HEK293 (cell line): ENCODE measurements around the gene CD163L1.

Source experiments
- GLI2 ChIP-seq: fragments of 450-650 bp; formaldehyde crosslinking; IDR thresholded peaks from 2 replicates; pipeline ENCODE4; 2017; ENCODE audit warnings: missing biosample characterization, missing genetic modification characterization, low read depth, borderline replicate concordance
- YY1 ChIP-seq: fragments of 450-650 bp; formaldehyde crosslinking; IDR thresholded peaks from 2 replicates; pipeline ENCODE4 v1.5.1; 2018; ENCODE audit warnings: missing biosample characterization, missing genetic modification characterization
- ZNF2 ChIP-seq: fragments of 450-650 bp; formaldehyde crosslinking; IDR thresholded peaks from 2 replicates; pipeline ENCODE4 v1.5.1; 2016; ENCODE audit warnings: missing biosample characterization, missing genetic modification characterization
- TF ChIP-seq, protein P1 (sequence below): fragments of 450-650 bp; formaldehyde crosslinking; IDR thresholded peaks from 2 replicates; pipeline ENCODE4 v1.5.1; 2016; ENCODE audit warnings: missing biosample characterization, missing genetic modification characterization
- TF ChIP-seq, protein P2 (sequence below): fragments of 450-650 bp; formaldehyde crosslinking; optimal IDR thresholded peaks from 2 replicates; pipeline ENCODE3; 2016; ENCODE audit warnings: missing biosample characterization, mild to moderate bottlenecking, missing genetic modification characterization
- TF ChIP-seq, protein P3 (sequence below): fragments of 450-650 bp; formaldehyde crosslinking; IDR thresholded peaks from 2 replicates; pipeline ENCODE4 v1.5.1; 2016; ENCODE audit warnings: missing biosample characterization, missing genetic modification characterization

DNA sequence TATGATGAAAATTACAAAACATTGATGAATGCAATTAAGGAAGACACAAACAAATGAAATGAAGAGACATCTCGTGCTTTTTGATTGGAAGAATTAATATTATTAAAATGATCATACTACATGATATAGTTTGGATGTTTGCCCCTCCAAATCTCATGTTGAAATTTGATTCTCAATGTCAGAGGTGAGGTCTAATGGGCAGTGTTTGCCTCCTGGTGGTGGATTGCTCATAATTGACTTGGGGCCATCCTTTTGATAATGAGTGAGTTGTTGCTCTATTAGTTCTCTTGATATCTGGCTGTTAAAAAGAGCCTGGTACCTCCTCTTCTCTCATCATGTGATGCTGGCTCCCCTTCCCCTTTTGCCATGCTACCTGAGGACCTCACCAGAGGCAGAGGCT lies 56.7 kb downstream of the CD163L1 start:
- TF ChIP-seq YY1 (no peak), GLI2 (tag by site-specific recombination) (no peak), ZNF2 (tag by site-specific recombination) (no peak)
- TF ChIP-seq, protein P1, sequence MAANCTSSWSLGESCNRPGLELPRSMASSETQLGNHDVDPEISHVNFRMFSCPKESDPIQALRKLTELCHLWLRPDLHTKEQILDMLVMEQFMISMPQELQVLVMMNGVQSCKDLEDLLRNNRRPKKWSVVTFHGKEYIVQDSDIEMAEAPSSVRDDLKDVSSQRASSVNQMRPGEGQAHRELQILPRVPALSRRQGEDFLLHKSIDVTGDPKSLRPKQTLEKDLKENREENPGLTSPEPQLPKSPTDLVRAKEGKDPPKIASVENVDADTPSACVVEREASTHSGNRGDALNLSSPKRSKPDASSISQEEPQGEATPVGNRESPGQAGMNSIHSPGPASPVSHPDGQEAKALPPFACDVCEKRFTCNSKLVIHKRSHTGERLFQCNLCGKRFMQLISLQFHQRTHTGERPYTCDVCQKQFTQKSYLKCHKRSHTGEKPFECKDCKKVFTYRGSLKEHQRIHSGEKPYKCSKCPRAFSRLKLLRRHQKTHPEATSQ = no peak
- TF ChIP-seq, protein P2, sequence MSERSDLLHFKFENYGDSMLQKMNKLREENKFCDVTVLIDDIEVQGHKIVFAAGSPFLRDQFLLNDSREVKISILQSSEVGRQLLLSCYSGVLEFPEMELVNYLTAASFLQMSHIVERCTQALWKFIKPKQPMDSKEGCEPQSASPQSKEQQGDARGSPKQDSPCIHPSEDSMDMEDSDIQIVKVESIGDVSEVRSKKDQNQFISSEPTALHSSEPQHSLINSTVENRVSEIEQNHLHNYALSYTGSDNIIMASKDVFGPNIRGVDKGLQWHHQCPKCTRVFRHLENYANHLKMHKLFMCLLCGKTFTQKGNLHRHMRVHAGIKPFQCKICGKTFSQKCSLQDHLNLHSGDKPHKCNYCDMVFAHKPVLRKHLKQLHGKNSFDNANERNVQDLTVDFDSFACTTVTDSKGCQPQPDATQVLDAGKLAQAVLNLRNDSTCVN (tag by site-specific recombination) = no peak
- TF ChIP-seq, protein P3, sequence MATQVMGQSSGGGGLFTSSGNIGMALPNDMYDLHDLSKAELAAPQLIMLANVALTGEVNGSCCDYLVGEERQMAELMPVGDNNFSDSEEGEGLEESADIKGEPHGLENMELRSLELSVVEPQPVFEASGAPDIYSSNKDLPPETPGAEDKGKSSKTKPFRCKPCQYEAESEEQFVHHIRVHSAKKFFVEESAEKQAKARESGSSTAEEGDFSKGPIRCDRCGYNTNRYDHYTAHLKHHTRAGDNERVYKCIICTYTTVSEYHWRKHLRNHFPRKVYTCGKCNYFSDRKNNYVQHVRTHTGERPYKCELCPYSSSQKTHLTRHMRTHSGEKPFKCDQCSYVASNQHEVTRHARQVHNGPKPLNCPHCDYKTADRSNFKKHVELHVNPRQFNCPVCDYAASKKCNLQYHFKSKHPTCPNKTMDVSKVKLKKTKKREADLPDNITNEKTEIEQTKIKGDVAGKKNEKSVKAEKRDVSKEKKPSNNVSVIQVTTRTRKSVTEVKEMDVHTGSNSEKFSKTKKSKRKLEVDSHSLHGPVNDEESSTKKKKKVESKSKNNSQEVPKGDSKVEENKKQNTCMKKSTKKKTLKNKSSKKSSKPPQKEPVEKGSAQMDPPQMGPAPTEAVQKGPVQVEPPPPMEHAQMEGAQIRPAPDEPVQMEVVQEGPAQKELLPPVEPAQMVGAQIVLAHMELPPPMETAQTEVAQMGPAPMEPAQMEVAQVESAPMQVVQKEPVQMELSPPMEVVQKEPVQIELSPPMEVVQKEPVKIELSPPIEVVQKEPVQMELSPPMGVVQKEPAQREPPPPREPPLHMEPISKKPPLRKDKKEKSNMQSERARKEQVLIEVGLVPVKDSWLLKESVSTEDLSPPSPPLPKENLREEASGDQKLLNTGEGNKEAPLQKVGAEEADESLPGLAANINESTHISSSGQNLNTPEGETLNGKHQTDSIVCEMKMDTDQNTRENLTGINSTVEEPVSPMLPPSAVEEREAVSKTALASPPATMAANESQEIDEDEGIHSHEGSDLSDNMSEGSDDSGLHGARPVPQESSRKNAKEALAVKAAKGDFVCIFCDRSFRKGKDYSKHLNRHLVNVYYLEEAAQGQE (tag by site-specific recombination) = no peak
